H1 (cell line): ENCODE results near the gene COL5A1. TPM values are rescaled to one million over a fixed set of nuclear protein-coding genes. Genes with fewer than 3 reads are reported as not detected.
A peak's percentile ranks its signal among the peaks of the same experiment; 100 is the strongest.

Source experiments
- CTCF ChIA-PET: fragments of 300-600 bp; sonication (Branson Sonifier 250); formaldehyde crosslinking; loops from one replicate; lab custom pipeline; 2021; ENCODE audit not compliant: partially characterized antibody; lab: Charles Lee
- POLR2A ChIA-PET: fragments of 300-600 bp; sonication (Branson Sonifier 250); formaldehyde crosslinking; loops from one replicate; lab custom pipeline; 2021; ENCODE audit warnings: inconsistent platforms; ENCODE audit not compliant: partially characterized antibody; lab: Charles Lee
- DNase-seq, 2 experiments: peaks; one replicate each; pipeline versions ENCODE4 v3.0.0 to v3.0.0-alpha.2; 2010 to 2022; ENCODE audit warnings: low spot score in 2 of 2, low read depth in 1 of 2, mixed read lengths in 1 of 2
- FAIRE-seq: peaks from 2 replicates; lab custom pipeline; 2011; peaks lifted over from hg19 to GRCh38; lab: Jason Lieb, UNC
- H2AFZ ChIP-seq: 2 replicates; pipeline ENCODE4 v1.8.1; 2012; ENCODE audit warnings: low read length, inconsistent platforms
- H2AK5ac ChIP-seq: 2 replicates; pipeline ENCODE4 v1.6.1; 2013; ENCODE audit warnings: low read depth, low read length
- H2BK120ac ChIP-seq: replicated peaks from 2 replicates; pipeline ENCODE3; 2013; ENCODE audit warnings: low read depth, low read length, inconsistent platforms
- H2BK12ac ChIP-seq: 2 replicates; pipeline ENCODE4 v1.6.1; 2013; ENCODE audit warnings: low read depth, low read length
- H2BK15ac ChIP-seq: 2 replicates; pipeline ENCODE4 v1.6.1; 2013; ENCODE audit warnings: low read length
- H2BK20ac ChIP-seq: 2 replicates; pipeline ENCODE4 v1.6.1; 2013; ENCODE audit warnings: low read length
- H2BK5ac ChIP-seq: 2 replicates; pipeline ENCODE4 v1.6.1; 2013; ENCODE audit warnings: low read depth, low read length
- H3K14ac ChIP-seq: 2 replicates; pipeline ENCODE4 v1.6.1; 2013; ENCODE audit warnings: inconsistent platforms; ENCODE audit not compliant: insufficient read length
- H3K18ac ChIP-seq: 2 replicates; pipeline ENCODE4 v1.6.1; 2013; ENCODE audit warnings: low read length; ENCODE audit errors: extremely low read depth
- H3K23ac ChIP-seq: 2 replicates; pipeline ENCODE4 v1.6.1; 2013; ENCODE audit warnings: inconsistent platforms; ENCODE audit not compliant: insufficient read length
- H3K23me2 ChIP-seq: 2 replicates; pipeline ENCODE4 v1.6.1; 2013; ENCODE audit warnings: low read depth, low read length
- H3K27ac ChIP-seq: 2 replicates; pipeline ENCODE4 v1.6.1; 2011; ENCODE audit warnings: low read depth, low read length, inconsistent platforms
- H3K27me3 ChIP-seq, 4 experiments: replicated peaks in 1 of 4; 1 replicate in 1 of 4; 2 replicates in 3 of 4; pipeline versions ENCODE4 v1.6.1 to v1.8.1; 2011 to 2013; ENCODE audit warnings: low read length in 3 of 4, mild to moderate bottlenecking in 3 of 4, inconsistent platforms in 2 of 4, mixed read lengths in 2 of 4, moderate library complexity in 1 of 4; ENCODE audit not compliant: control insufficient read depth in 3 of 4, insufficient read depth in 3 of 4; ENCODE audit errors: extremely low read depth in 1 of 4
- H3K36me3 ChIP-seq, 4 experiments: 2 replicates each; pipeline versions ENCODE4 v1.6.1 to v1.8.1; 2011 to 2013; ENCODE audit warnings: mild to moderate bottlenecking in 4 of 4, low read length in 3 of 4, moderate library complexity in 2 of 4, control low read depth in 1 of 4, inconsistent platforms in 1 of 4; ENCODE audit not compliant: insufficient read depth in 4 of 4, control insufficient read depth in 2 of 4
- H3K4ac ChIP-seq: replicated peaks from 2 replicates; pipeline ENCODE3; 2013; ENCODE audit warnings: low read length, low read depth, mixed read lengths, inconsistent platforms; ENCODE audit not compliant: insufficient read length
- H3K4me1 ChIP-seq, 4 experiments: replicated peaks in 1 of 4; 1 replicate in 1 of 4; 2 replicates in 3 of 4; pipeline versions ENCODE4 v1.6.1 to v1.8.1; 2011 to 2013; ENCODE audit warnings: low read length in 3 of 4, inconsistent platforms in 2 of 4, mixed read lengths in 1 of 4; ENCODE audit not compliant: insufficient read depth in 4 of 4, control insufficient read depth in 3 of 4
- H3K4me2 ChIP-seq, 2 experiments: 2 replicates each; pipeline versions ENCODE4 v1.6.1 to v1.8.1; 2011 to 2013; ENCODE audit warnings: low read depth in 2 of 2, low read length in 2 of 2, control low read depth in 1 of 2, inconsistent platforms in 1 of 2, mild to moderate bottlenecking in 1 of 2; ENCODE audit not compliant: insufficient read depth in 1 of 2
- H3K4me3 ChIP-seq, 4 experiments: fragments of 200-600, 300-600 bp in 1 of 4; sonication (generic), shearing (Covaris generic), sonication (Bioruptor Twin) in 1 of 4; 2 replicates each; pipeline versions ENCODE4 v1.5.1 to v1.8.1; 2011 to 2016; ENCODE audit warnings: low read length in 4 of 4, low read depth in 3 of 4, control low read depth in 2 of 4, inconsistent platforms in 2 of 4, mild to moderate bottlenecking in 2 of 4, mixed read lengths in 1 of 4, moderate library complexity in 1 of 4; ENCODE audit not compliant: insufficient read depth in 2 of 4; ENCODE audit errors: extremely low read depth in 1 of 4
- H3K56ac ChIP-seq: replicated peaks from 2 replicates; pipeline ENCODE3; 2013; ENCODE audit warnings: low read depth, mild to moderate bottlenecking, mixed read lengths, low read length, inconsistent platforms; ENCODE audit not compliant: insufficient read length
- H3K79me1 ChIP-seq: 2 replicates; pipeline ENCODE4 v1.6.1; 2013; ENCODE audit warnings: low read depth, low read length, control low read depth
- H3K79me2 ChIP-seq, 2 experiments: 2 replicates each; pipeline versions ENCODE4 v1.6.1 to v1.8.1; 2012 to 2013; ENCODE audit warnings: low read length in 2 of 2, mild to moderate bottlenecking in 2 of 2, inconsistent platforms in 1 of 2; ENCODE audit not compliant: insufficient read depth in 2 of 2, control insufficient read depth in 1 of 2
- H3K9ac ChIP-seq, 4 experiments: replicated peaks in 1 of 4; 1 replicate in 1 of 4; 2 replicates in 3 of 4; pipeline versions ENCODE4 v1.6.1 to v1.8.1; 2011 to 2013; ENCODE audit warnings: low read depth in 3 of 4, low read length in 3 of 4, control low read depth in 2 of 4, mild to moderate bottlenecking in 2 of 4, moderate library complexity in 2 of 4, inconsistent platforms in 1 of 4; ENCODE audit errors: extremely low read depth in 1 of 4
- H3K9me3 ChIP-seq, 2 experiments: 2 replicates each; pipeline versions ENCODE4 v1.6.1 to v1.8.1; 2012 to 2013; ENCODE audit warnings: mild to moderate bottlenecking in 2 of 2, moderate library complexity in 2 of 2, control low read depth in 1 of 2, inconsistent platforms in 1 of 2, low read depth in 1 of 2, low read length in 1 of 2, mixed read lengths in 1 of 2; ENCODE audit not compliant: insufficient read depth in 2 of 2
- H4K20me1 ChIP-seq, 2 experiments: replicated peaks in 1 of 2; 2 replicates each; pipeline versions ENCODE3 to v1.8.1; 2011 to 2013; ENCODE audit warnings: inconsistent platforms in 2 of 2, low read length in 2 of 2, mild to moderate bottlenecking in 1 of 2; ENCODE audit not compliant: insufficient read depth in 2 of 2, control insufficient read depth in 1 of 2
- H4K5ac ChIP-seq: 2 replicates; pipeline ENCODE4 v1.6.1; 2013; ENCODE audit warnings: low read length, low read depth, mixed read lengths, inconsistent platforms; ENCODE audit not compliant: insufficient read length
- H4K8ac ChIP-seq: 2 replicates; pipeline ENCODE4 v1.8.0; 2013; ENCODE audit warnings: mild to moderate bottlenecking, moderate library complexity, low read length, inconsistent platforms; ENCODE audit not compliant: insufficient read depth; ENCODE audit errors: extremely low read depth
- H4K91ac ChIP-seq: replicated peaks from 2 replicates; pipeline ENCODE3; 2013; ENCODE audit warnings: low read length, mixed read lengths, inconsistent platforms; ENCODE audit not compliant: insufficient read length
- ATF3 ChIP-seq: IDR thresholded peaks from 2 replicates; pipeline ENCODE4 v1.6.1; 2011; ENCODE audit warnings: low read depth, mild to moderate bottlenecking, low read length; ENCODE audit not compliant: insufficient read depth
- GABPA ChIP-seq: IDR thresholded peaks from 2 replicates; pipeline ENCODE4 v1.6.1; 2011; ENCODE audit warnings: mild to moderate bottlenecking, low read length, moderate library complexity, borderline replicate concordance; ENCODE audit not compliant: insufficient read depth
- JUND ChIP-seq: IDR thresholded peaks from 2 replicates; pipeline ENCODE4 v1.6.1; 2011; ENCODE audit warnings: mild to moderate bottlenecking, improper control_type of control experiment, low read length
- POLR2AphosphoS5 ChIP-seq: IDR thresholded peaks from 2 replicates; pipeline ENCODE4 v1.6.1; 2011; ENCODE audit warnings: low read depth, low read length
- WGBS, 2 experiments: shearing (Covaris generic) in 1 of 2; methylation state at CpG; one replicate each; pipeline versions ENCODE4 v1.1.6 to v1.1.7; 2013 to 2015; ENCODE audit warnings: low lambda C conversion rate in 2 of 2, mixed read lengths in 2 of 2, inconsistent platforms in 1 of 2, low coverage in 1 of 2, missing lambda C conversion rate in 1 of 2; ENCODE audit not compliant: insufficient replicate concordance in 2 of 2, insufficient coverage in 1 of 2, insufficient read length in 1 of 2; ENCODE audit errors: extremely low coverage in 1 of 2, missing lambda C conversion rate in 1 of 2; 5-methylcytosine and 5-hydroxymethylcytosine counted together
- polyA plus RNA-seq, 7 experiments: library from polyadenylated mRNA; depleted of rRNA in 3 of 7; stranded (reverse) in 5 of 7; unstranded in 2 of 7; fragments of >200 nt in 5 of 7; fragments of 200-250 nt in 2 of 7; gene quantifications; 1 replicate in 5 of 7; 2 replicates in 1 of 7; 4 replicates in 1 of 7; pipeline versions ENCODE4 v1.2.1 to v1.2.3, GENCODE V29; 2011 to 2013; ENCODE audit warnings: missing spikeins in 2 of 7, mixed read lengths in 2 of 7
- total RNA-seq: library from RNA; stranded (reverse); fragmentation: NEBNext Ultra II Directional; extraction: Animal tissue kit (Norgen Biotek cat#: 25700); gene quantifications from 2 replicates; pipeline ENCODE4 v1.2.1, GENCODE V29; 2021

COL5A1 gene
- total and polyA plus RNA-seq, 2 of the 8 experiments (the other 6 are each of a cell fraction or from before 2014, with no cell fraction given): 3.8 to 12.0 TPM

- H3K79me2 ChIP-seq: no peaks in the 10 kb centered on the region
- H3K4me1 ChIP-seq: peaks cover 0 to 15% (median 5%) of the 10 kb centered on the region in 4 experiments; a peak in 6 of 7 replicates
- H3K9me3 ChIP-seq: no peaks in the 10 kb centered on the region
- H3K9ac ChIP-seq: no peak overlapping the region
- H3K14ac ChIP-seq: no peak overlapping the region
- ChIA-PET POLR2A (interaction anchor here (2.2 kb wide), 1 partner anchor 9 kb away, joined by 5 read pairs; no protein-coding TSS in a partner anchor), CTCF (interaction anchor here (0.6 to 1.2 kb wide), 4 partner anchors 10 to 448 kb away, joined by 3 read pairs; no protein-coding TSS in a partner anchor)
- H4K91ac ChIP-seq: no peak overlapping the region
- H3K27me3 ChIP-seq: peaks cover 0 to under 1% (median 0%) of the 10 kb centered on the region in 4 experiments; a peak in 3 of 7 replicates
- no peaks in the 10 kb centered on the region for H3K36me3 ChIP-seq
- H2BK120ac ChIP-seq: no peak overlapping the region
- DNase-seq: no peak
- H3K4me3 ChIP-seq: no peak overlapping the region
- H3K23me2 ChIP-seq: no peaks in the 10 kb centered on the region; the same call in 1 of the 2 replicates
- no peak overlapping the region for H2BK20ac ChIP-seq
- no peaks in the 10 kb centered on the region for H3K79me1 ChIP-seq
- H4K20me1 ChIP-seq: no peaks in the 10 kb centered on the region
- peak overlapping the region; percentile 32 for H3K18ac ChIP-seq
- FAIRE-seq: no peak
- H2AK5ac ChIP-seq: no peak overlapping the region
- H2BK15ac ChIP-seq: no peak overlapping the region; the same call in 1 of the 2 replicates
- no peak overlapping the region for H3K27ac ChIP-seq
- 87% methylated on average over 21 of the region's 23 CpGs; no CpG with 5 or more reads in 1 of the 2 experiments for WGBS, 2 experiments
- no peak overlapping the region for H3K56ac ChIP-seq
- H3K4me2 ChIP-seq: no peak overlapping the region
- H4K8ac ChIP-seq: peak overlapping the region; percentile 54; the same call in 1 of the 2 replicates
- H3K4ac ChIP-seq: no peak overlapping the region
- no peak overlapping the region for H2BK5ac ChIP-seq
- H3K23ac ChIP-seq: no peak overlapping the region
- no peak overlapping the region for H4K5ac ChIP-seq
- no peak for TF ChIP-seq POLR2AphosphoS5
- TF ChIP-seq JUND: no peak
- no peak for TF ChIP-seq ATF3
- no peak for TF ChIP-seq GABPA
- no peak overlapping the region; the same call in 1 of the 2 replicates for H2AFZ ChIP-seq
- H2BK12ac ChIP-seq: peak overlapping the region; percentile 75; the same call in 1 of the 2 replicates
These were observed 3.7 kb upstream of the COL5A1 start for GRCh38 chr9:134637696-134638501.
